GM12801 (cell line): ENCODE data around the gene TMF1.

Experiments used
- CTCF ChIP-seq: IDR thresholded peaks from one replicate; pipeline ENCODE4 v1.5.1; 2011; ENCODE audit warnings: control low read depth; ENCODE audit not compliant: insufficient read length; ENCODE audit errors: extremely low read depth

Gene TMF1

GRCh38 chr3:69048990-69049389 is 3.1 kb downstream of the TMF1 start:
- TF ChIP-seq CTCF: no peak

GRCh38 chr3:69044608-69045007 is 7.5 kb downstream of the TMF1 start:
- no peak for TF ChIP-seq CTCF

- TF ChIP-seq CTCF: no peak
Measured at GRCh38 chr3:69033470-69033869, 18.7 kb downstream of the TMF1 start.

GRCh38 chr3:69032737-69033136 is 19.4 kb downstream of the TMF1 start:
- TF ChIP-seq CTCF: no peak

GRCh38 chr3:69032142-69032541 is 20.0 kb downstream of the TMF1 start:
- no peak for TF ChIP-seq CTCF

- no peak for TF ChIP-seq CTCF
Measured at GRCh38 chr3:69031635-69032034, 20.5 kb downstream of the TMF1 start.

GRCh38 chr3:69020857-69021256 is 31.3 kb downstream of the TMF1 start:
- TF ChIP-seq CTCF: no peak

- TF ChIP-seq CTCF: no peak
Measured at GRCh38 chr3:69020424-69020823, 31.7 kb downstream of the TMF1 start.
